ENCODE data around the gene SLC49A4.

Gene SLC49A4

GRCh38 chr3:122880173-122880572 is 85.3 kb downstream of the SLC49A4 start:
- Histone ChIP-seq H3K27me3 (no peaks in the 10 kb centered on the region), H3K27ac (no peak overlapping the region), H3K36me3 (peaks cover 54% of the 10 kb centered on the region), H3K4me3 (ENCODE audit: low read depth in 1 of 2, low read length in 1 of 2) (no peak overlapping the region), H3K4me1 (ENCODE audit: control insufficient read depth in 1 of 2, insufficient read depth in 1 of 2, low read depth in 1 of 2, low read length in 1 of 2) (no peaks in the 10 kb centered on the region), H3K9me3 (no peaks in the 10 kb centered on the region)
- TF ChIP-seq CTCF (IDR thresholded peaks at IDR 0.05): no peak

GRCh38 chr3:122880624-122881023 is 85.8 kb downstream of the SLC49A4 start:
- no peaks in the 10 kb centered on the region for H3K9me3 ChIP-seq
- H3K36me3 ChIP-seq: peaks cover 49% of the 10 kb centered on the region
- no peak overlapping the region for H3K27ac ChIP-seq
- no peaks in the 10 kb centered on the region for H3K4me1 ChIP-seq (ENCODE audit: control insufficient read depth in 1 of 2, insufficient read depth in 1 of 2, low read depth in 1 of 2, low read length in 1 of 2)
- H3K4me3 ChIP-seq (ENCODE audit: low read depth in 1 of 2, low read length in 1 of 2): no peak overlapping the region
- no peak for TF ChIP-seq CTCF (IDR thresholded peaks at IDR 0.05)
- no peaks in the 10 kb centered on the region for H3K27me3 ChIP-seq

- Histone ChIP-seq H3K9me3 (no peaks in the 10 kb centered on the region), H3K36me3 (peaks cover 65% of the 10 kb centered on the region), H3K4me3 (ENCODE audit: low read depth in 1 of 2, low read length in 1 of 2) (no peak overlapping the region), H3K27ac (no peak overlapping the region), H3K27me3 (no peaks in the 10 kb centered on the region), H3K4me1 (ENCODE audit: control insufficient read depth in 1 of 2, insufficient read depth in 1 of 2, low read depth in 1 of 2, low read length in 1 of 2) (no peaks in the 10 kb centered on the region)
- TF ChIP-seq CTCF (IDR thresholded peaks at IDR 0.05): no peak
Observed at GRCh38 chr3:122882361-122882947, 87.6 kb downstream of the SLC49A4 start.

GRCh38 chr3:122886251-122886650 is 91.4 kb downstream of the SLC49A4 start:
- H3K4me3 ChIP-seq (ENCODE audit: low read depth in 1 of 2, low read length in 1 of 2): no peak overlapping the region
- no peaks in the 10 kb centered on the region for H3K27me3 ChIP-seq
- no peaks in the 10 kb centered on the region for H3K4me1 ChIP-seq (ENCODE audit: control insufficient read depth in 1 of 2, insufficient read depth in 1 of 2, low read depth in 1 of 2, low read length in 1 of 2)
- no peaks in the 10 kb centered on the region for H3K9me3 ChIP-seq
- no peak for TF ChIP-seq CTCF (IDR thresholded peaks at IDR 0.05)
- H3K27ac ChIP-seq: no peak overlapping the region
- peaks cover 47% of the 10 kb centered on the region for H3K36me3 ChIP-seq

- Histone ChIP-seq H3K4me1 (ENCODE audit: control insufficient read depth in 1 of 2, insufficient read depth in 1 of 2, low read depth in 1 of 2, low read length in 1 of 2) (no peaks in the 10 kb centered on the region), H3K9me3 (no peaks in the 10 kb centered on the region), H3K36me3 (peaks cover 40% of the 10 kb centered on the region), H3K27ac (no peak overlapping the region), H3K27me3 (no peaks in the 10 kb centered on the region), H3K4me3 (ENCODE audit: low read depth in 1 of 2, low read length in 1 of 2) (no peak overlapping the region)
- TF ChIP-seq CTCF (IDR thresholded peaks at IDR 0.05): no peak
Observed at GRCh38 chr3:122886946-122887345, 92.1 kb downstream of the SLC49A4 start.
